ENCODE results near the gene DNAJC10. TPM values are rescaled to one million over a fixed set of nuclear protein-coding genes. Genes with fewer than 3 reads are reported as not detected.

DNAJC10 gene
- total RNA-seq, 1 donor, result 116 TPM

- TF ChIP-seq, protein P1, sequence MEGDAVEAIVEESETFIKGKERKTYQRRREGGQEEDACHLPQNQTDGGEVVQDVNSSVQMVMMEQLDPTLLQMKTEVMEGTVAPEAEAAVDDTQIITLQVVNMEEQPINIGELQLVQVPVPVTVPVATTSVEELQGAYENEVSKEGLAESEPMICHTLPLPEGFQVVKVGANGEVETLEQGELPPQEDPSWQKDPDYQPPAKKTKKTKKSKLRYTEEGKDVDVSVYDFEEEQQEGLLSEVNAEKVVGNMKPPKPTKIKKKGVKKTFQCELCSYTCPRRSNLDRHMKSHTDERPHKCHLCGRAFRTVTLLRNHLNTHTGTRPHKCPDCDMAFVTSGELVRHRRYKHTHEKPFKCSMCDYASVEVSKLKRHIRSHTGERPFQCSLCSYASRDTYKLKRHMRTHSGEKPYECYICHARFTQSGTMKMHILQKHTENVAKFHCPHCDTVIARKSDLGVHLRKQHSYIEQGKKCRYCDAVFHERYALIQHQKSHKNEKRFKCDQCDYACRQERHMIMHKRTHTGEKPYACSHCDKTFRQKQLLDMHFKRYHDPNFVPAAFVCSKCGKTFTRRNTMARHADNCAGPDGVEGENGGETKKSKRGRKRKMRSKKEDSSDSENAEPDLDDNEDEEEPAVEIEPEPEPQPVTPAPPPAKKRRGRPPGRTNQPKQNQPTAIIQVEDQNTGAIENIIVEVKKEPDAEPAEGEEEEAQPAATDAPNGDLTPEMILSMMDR (IDR thresholded peaks at IDR 0.05; ENCODE audit: insufficient read depth, low read depth, low read length), result no peak
- DNase-seq (ENCODE audit: low read depth), result peak; percentile 64
- H3K4me3 ChIP-seq (ENCODE audit: low read depth, low read length), result no peak overlapping the region
Observed at GRCh38 chr2:182827182-182827879, 111.3 kb downstream of the DNAJC10 start.

DNA sequence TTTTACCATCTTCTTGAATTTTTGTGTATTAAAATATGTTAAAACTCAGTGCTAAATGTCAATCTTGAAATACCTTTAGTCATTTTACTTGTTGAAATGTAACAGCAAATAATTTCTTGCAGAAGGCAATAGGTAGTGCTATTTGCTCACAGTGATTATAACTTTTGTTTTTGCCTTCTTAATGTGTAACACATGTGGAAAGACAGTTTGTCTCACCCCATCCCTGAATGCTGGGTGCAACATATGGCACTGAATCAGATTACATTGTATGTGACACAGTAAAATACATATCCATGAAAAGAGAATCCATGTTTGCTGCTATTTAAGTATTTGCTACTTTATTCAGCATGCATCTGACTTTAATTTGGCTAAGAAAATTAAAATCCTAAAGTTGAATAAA, 115.0 kb downstream of the DNAJC10 start:
- no peak overlapping the region for H3K4me3 ChIP-seq (ENCODE audit: low read depth, low read length)
- TF ChIP-seq, protein P1 (IDR thresholded peaks at IDR 0.05; ENCODE audit: insufficient read depth, low read depth, low read length), result no peak
- no peak for DNase-seq (ENCODE audit: low read depth)

DNA sequence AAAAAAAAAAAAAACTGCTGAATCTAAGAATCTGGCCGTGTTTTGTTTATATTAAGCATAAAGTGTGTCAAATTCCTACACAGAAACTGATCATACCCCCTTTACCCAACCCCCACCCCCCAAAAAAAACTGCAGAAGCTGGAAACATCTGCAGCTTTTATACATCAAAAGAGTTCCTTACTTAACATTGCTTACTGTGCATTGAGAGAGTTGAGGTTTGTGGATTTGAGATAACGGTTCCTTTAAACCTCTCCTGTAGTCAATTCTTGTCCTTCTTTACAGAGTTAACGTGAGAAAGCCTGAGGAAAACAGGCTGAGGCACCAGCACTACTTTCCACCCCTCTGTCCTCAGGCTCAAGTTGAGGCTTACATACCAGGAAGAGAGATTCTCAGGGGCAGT, 115.9 kb downstream of the DNAJC10 start:
- TF ChIP-seq, protein P1 (IDR thresholded peaks at IDR 0.05; ENCODE audit: insufficient read depth, low read depth, low read length), result no peak
- no peak for DNase-seq (ENCODE audit: low read depth)
- no peak overlapping the region for H3K4me3 ChIP-seq (ENCODE audit: low read depth, low read length)

GRCh38 chr2:182833084-182833854, 117.2 kb downstream of the DNAJC10 start:
- no peak for DNase-seq (ENCODE audit: low read depth)
- H3K4me3 ChIP-seq (ENCODE audit: low read depth, low read length), result no peak overlapping the region
- TF ChIP-seq, protein P1 (IDR thresholded peaks at IDR 0.05; ENCODE audit: insufficient read depth, low read depth, low read length), result no peak

DNA sequence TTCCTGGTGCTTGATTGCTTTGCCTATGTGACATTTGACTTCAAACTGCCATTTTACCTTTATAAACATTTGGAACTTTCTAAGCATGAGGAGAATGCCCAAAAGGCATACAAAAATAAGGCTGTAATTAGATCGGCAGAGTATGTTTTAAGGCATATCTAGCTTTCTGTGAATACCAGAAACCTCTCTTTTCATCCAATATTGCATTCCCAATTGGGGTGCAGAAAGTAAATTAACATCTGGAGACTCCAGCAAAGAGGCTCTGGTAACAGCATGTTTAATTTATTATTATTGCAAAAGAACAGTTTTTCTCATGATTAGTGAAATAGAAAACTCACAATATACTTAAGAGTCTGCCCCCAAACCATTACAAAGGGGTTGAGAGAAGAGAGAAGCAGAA, 118.2 kb downstream of the DNAJC10 start:
- no peak overlapping the region for H3K4me3 ChIP-seq (ENCODE audit: low read depth, low read length)
- TF ChIP-seq, protein P1 (IDR thresholded peaks at IDR 0.05; ENCODE audit: insufficient read depth, low read depth, low read length), result no peak
- no peak for DNase-seq (ENCODE audit: low read depth)

DNA sequence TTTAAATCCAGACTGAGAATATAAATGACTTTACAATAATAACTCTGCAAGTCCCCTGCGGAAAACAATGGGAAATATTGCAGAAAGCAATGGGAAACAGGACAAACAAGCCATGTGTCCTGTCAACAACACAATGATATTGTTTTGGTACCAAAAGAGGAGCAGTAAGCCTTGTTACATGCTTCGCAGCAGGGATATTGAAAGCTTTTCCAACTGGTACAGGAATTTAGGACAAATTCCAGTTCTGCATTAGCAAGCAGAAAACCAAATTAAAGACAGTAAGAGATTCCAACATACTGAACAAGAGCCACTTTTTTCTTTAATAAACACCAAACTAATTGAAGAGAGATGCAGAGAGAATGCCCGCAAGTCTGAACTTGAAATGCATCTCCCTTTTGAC, 120.4 kb downstream of the DNAJC10 start:
- no peak for DNase-seq (ENCODE audit: low read depth)
- no peak overlapping the region for H3K4me3 ChIP-seq (ENCODE audit: low read depth, low read length)
- TF ChIP-seq, protein P1 (IDR thresholded peaks at IDR 0.05; ENCODE audit: insufficient read depth, low read depth, low read length), result no peak

Small RNA genes lying within 50 kb of the gene (small RNA-seq; reads per million reads assigned to genes)
- not detected for gene RF00019

Other genes starting within 250 kb of the DNAJC10 start
- 0.32 and 0.43 TPM in 2 replicates for gene FRZB, start 150.4 kb downstream of the DNAJC10 start, total RNA-seq

Data from fibroblast of villous mesenchyme (primary cell).